Loucy (cell line): Measurements from ENCODE around the gene COP1.

Experiments used
- EZH2phosphoT487 ChIP-seq: fragments of 200-600 bp; IDR thresholded peaks from 2 replicates; pipeline ENCODE4 v1.6.1; 2018; ENCODE audit warnings: antibody characterized with exemption, mild to moderate bottlenecking, moderate library complexity, borderline replicate concordance
- TF ChIP-seq, protein P1 (sequence below): fragments of 200-600 bp; sonication (generic); conservative IDR thresholded peaks from 2 replicates; pipeline ENCODE4 v1.5.1; 2014; ENCODE audit warnings: mild to moderate bottlenecking, antibody characterized with exemption, low read length

DNA sequence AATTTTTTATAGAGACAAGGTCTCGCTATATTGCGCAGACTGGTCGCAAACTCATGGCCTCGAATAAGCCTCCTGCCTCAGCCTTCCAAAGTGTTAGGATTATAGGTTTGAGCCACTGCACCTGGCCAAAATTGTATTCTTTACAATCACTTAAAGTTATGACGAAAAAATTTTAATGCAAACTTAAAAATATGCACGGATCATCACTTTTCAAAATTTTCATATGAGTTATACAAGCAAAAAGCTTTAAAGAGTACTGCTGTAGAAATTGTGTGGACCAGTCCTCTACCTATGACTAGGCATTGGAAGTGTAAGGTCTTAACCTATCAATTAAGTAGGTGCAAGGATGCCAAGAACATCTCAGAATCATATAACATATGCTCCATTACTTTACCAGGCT, 34.9 kb downstream of the COP1 start:
- TF ChIP-seq, protein P1, sequence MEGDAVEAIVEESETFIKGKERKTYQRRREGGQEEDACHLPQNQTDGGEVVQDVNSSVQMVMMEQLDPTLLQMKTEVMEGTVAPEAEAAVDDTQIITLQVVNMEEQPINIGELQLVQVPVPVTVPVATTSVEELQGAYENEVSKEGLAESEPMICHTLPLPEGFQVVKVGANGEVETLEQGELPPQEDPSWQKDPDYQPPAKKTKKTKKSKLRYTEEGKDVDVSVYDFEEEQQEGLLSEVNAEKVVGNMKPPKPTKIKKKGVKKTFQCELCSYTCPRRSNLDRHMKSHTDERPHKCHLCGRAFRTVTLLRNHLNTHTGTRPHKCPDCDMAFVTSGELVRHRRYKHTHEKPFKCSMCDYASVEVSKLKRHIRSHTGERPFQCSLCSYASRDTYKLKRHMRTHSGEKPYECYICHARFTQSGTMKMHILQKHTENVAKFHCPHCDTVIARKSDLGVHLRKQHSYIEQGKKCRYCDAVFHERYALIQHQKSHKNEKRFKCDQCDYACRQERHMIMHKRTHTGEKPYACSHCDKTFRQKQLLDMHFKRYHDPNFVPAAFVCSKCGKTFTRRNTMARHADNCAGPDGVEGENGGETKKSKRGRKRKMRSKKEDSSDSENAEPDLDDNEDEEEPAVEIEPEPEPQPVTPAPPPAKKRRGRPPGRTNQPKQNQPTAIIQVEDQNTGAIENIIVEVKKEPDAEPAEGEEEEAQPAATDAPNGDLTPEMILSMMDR = no peak
- TF ChIP-seq EZH2phosphoT487 = no peak
